ENCODE results near the gene TENM3.

TENM3 gene

GRCh38 chr4:182749667-182750167 lies 506.5 kb downstream of the TENM3 start:
- Histone ChIP-seq H3K18ac (ENCODE audit: low read length) (no peak overlapping the region), H3K23ac (ENCODE audit: low read length) (no peak overlapping the region), H3K36me3 (ENCODE audit: control insufficient read depth, insufficient read depth, low read length) (no peaks in the 10 kb centered on the region), H4K8ac (ENCODE audit: low read depth, low read length) (no peak overlapping the region), H3K79me1 (ENCODE audit: low read length) (no peaks in the 10 kb centered on the region), H2BK15ac (replicated peaks; ENCODE audit: low read depth) (no peak overlapping the region), H3K4me3 (ENCODE audit: low read length) (no peak overlapping the region), H2AK5ac (ENCODE audit: low read length) (no peak overlapping the region), H3K56ac (ENCODE audit: low read length) (no peak overlapping the region), H3K27ac (ENCODE audit: low read depth, low read length) (no peak overlapping the region), H3K27me3 (ENCODE audit: insufficient read depth, low read length, poor library complexity) (no peaks in the 10 kb centered on the region), H3K4me1 (ENCODE audit: control insufficient read depth, low read depth, low read length) (no peaks in the 10 kb centered on the region), H3K9ac (ENCODE audit: low read length) (no peak overlapping the region), H4K5ac (ENCODE audit: low read length) (no peak overlapping the region), H2BK120ac (ENCODE audit: low read depth, low read length) (no peak overlapping the region), H3K4me2 (ENCODE audit: low read length) (no peak overlapping the region), H3K79me2 (ENCODE audit: control insufficient read depth, insufficient read depth, low read length) (no peaks in the 10 kb centered on the region), H2BK5ac (ENCODE audit: low read length) (no peak overlapping the region), H3K4ac (ENCODE audit: low read depth, low read length) (no peak overlapping the region)
- no peak for DNase-seq
- WGBS (ENCODE audit: extremely low coverage, insufficient coverage, low lambda C conversion rate) = no CpG with 5 or more reads among the region's 1 CpG

- no peak overlapping the region for H2BK120ac ChIP-seq (ENCODE audit: low read depth, low read length)
- H2BK5ac ChIP-seq (ENCODE audit: low read length) = no peak overlapping the region
- H3K56ac ChIP-seq (ENCODE audit: low read length) = no peak overlapping the region
- no peak overlapping the region for H2BK15ac ChIP-seq (replicated peaks; ENCODE audit: low read depth)
- H4K5ac ChIP-seq (ENCODE audit: low read length) = no peak overlapping the region
- no peaks in the 10 kb centered on the region for H3K27me3 ChIP-seq (ENCODE audit: insufficient read depth, low read length, poor library complexity)
- no peaks in the 10 kb centered on the region for H3K79me2 ChIP-seq (ENCODE audit: control insufficient read depth, insufficient read depth, low read length)
- no peak overlapping the region for H3K4me3 ChIP-seq (ENCODE audit: low read length)
- no peak overlapping the region for H3K23ac ChIP-seq (ENCODE audit: low read length)
- H3K4me1 ChIP-seq (ENCODE audit: control insufficient read depth, low read depth, low read length) = no peaks in the 10 kb centered on the region
- H3K36me3 ChIP-seq (ENCODE audit: control insufficient read depth, insufficient read depth, low read length) = no peaks in the 10 kb centered on the region
- no peaks in the 10 kb centered on the region for H3K79me1 ChIP-seq (ENCODE audit: low read length)
- no peak overlapping the region for H3K9ac ChIP-seq (ENCODE audit: low read length)
- no peak overlapping the region for H3K4ac ChIP-seq (ENCODE audit: low read depth, low read length)
- H4K8ac ChIP-seq (ENCODE audit: low read depth, low read length) = no peak overlapping the region
- no CpG with 5 or more reads among the region's 2 CpGs for WGBS (ENCODE audit: extremely low coverage, insufficient coverage, low lambda C conversion rate)
- no peak overlapping the region for H3K4me2 ChIP-seq (ENCODE audit: low read length)
- H2AK5ac ChIP-seq (ENCODE audit: low read length) = no peak overlapping the region
- peak; percentile 60 for DNase-seq
- H3K18ac ChIP-seq (ENCODE audit: low read length) = no peak overlapping the region
- no peak overlapping the region for H3K27ac ChIP-seq (ENCODE audit: low read depth, low read length)
These were observed 509.1 kb downstream of the TENM3 start for GRCh38 chr4:182752158-182752910.

GRCh38 chr4:182754895-182755294 lies 511.7 kb downstream of the TENM3 start:
- H3K27me3 ChIP-seq (ENCODE audit: insufficient read depth, low read length, poor library complexity) = no peaks in the 10 kb centered on the region
- H2AK5ac ChIP-seq (ENCODE audit: low read length) = no peak overlapping the region
- H3K4ac ChIP-seq (ENCODE audit: low read depth, low read length) = no peak overlapping the region
- no peak overlapping the region for H3K56ac ChIP-seq (ENCODE audit: low read length)
- no peak overlapping the region for H3K4me3 ChIP-seq (ENCODE audit: low read length)
- no CpG with 5 or more reads among the region's 5 CpGs for WGBS (ENCODE audit: extremely low coverage, insufficient coverage, low lambda C conversion rate)
- no peak overlapping the region for H3K18ac ChIP-seq (ENCODE audit: low read length)
- H2BK15ac ChIP-seq (replicated peaks; ENCODE audit: low read depth) = no peak overlapping the region
- H2BK120ac ChIP-seq (ENCODE audit: low read depth, low read length) = no peak overlapping the region
- H3K27ac ChIP-seq (ENCODE audit: low read depth, low read length) = no peak overlapping the region
- H3K79me2 ChIP-seq (ENCODE audit: control insufficient read depth, insufficient read depth, low read length) = no peaks in the 10 kb centered on the region
- no peak overlapping the region for H4K8ac ChIP-seq (ENCODE audit: low read depth, low read length)
- no peak for DNase-seq
- H2BK5ac ChIP-seq (ENCODE audit: low read length) = no peak overlapping the region
- H4K5ac ChIP-seq (ENCODE audit: low read length) = no peak overlapping the region
- H3K79me1 ChIP-seq (ENCODE audit: low read length) = no peaks in the 10 kb centered on the region
- no peak overlapping the region for H3K4me2 ChIP-seq (ENCODE audit: low read length)
- H3K4me1 ChIP-seq (ENCODE audit: control insufficient read depth, low read depth, low read length) = no peaks in the 10 kb centered on the region
- H3K23ac ChIP-seq (ENCODE audit: low read length) = no peak overlapping the region
- H3K9ac ChIP-seq (ENCODE audit: low read length) = no peak overlapping the region
- no peaks in the 10 kb centered on the region for H3K36me3 ChIP-seq (ENCODE audit: control insufficient read depth, insufficient read depth, low read length)

GRCh38 chr4:182756161-182756690 lies 513.0 kb downstream of the TENM3 start:
- no peak overlapping the region for H3K4me3 ChIP-seq (ENCODE audit: low read length)
- H3K79me1 ChIP-seq (ENCODE audit: low read length) = no peaks in the 10 kb centered on the region
- H2BK120ac ChIP-seq (ENCODE audit: low read depth, low read length) = no peak overlapping the region
- no peak overlapping the region for H3K56ac ChIP-seq (ENCODE audit: low read length)
- no peak overlapping the region for H4K8ac ChIP-seq (ENCODE audit: low read depth, low read length)
- no peak overlapping the region for H2BK5ac ChIP-seq (ENCODE audit: low read length)
- H3K27me3 ChIP-seq (ENCODE audit: insufficient read depth, low read length, poor library complexity) = no peaks in the 10 kb centered on the region
- H3K4me1 ChIP-seq (ENCODE audit: control insufficient read depth, low read depth, low read length) = no peaks in the 10 kb centered on the region
- no peak overlapping the region for H2AK5ac ChIP-seq (ENCODE audit: low read length)
- no CpG with 5 or more reads among the region's 6 CpGs for WGBS (ENCODE audit: extremely low coverage, insufficient coverage, low lambda C conversion rate)
- H3K79me2 ChIP-seq (ENCODE audit: control insufficient read depth, insufficient read depth, low read length) = no peaks in the 10 kb centered on the region
- H3K36me3 ChIP-seq (ENCODE audit: control insufficient read depth, insufficient read depth, low read length) = no peaks in the 10 kb centered on the region
- no peak overlapping the region for H3K4me2 ChIP-seq (ENCODE audit: low read length)
- no peak overlapping the region for H3K18ac ChIP-seq (ENCODE audit: low read length)
- no peak overlapping the region for H3K4ac ChIP-seq (ENCODE audit: low read depth, low read length)
- DNase-seq = no peak
- H3K23ac ChIP-seq (ENCODE audit: low read length) = no peak overlapping the region
- no peak overlapping the region for H3K9ac ChIP-seq (ENCODE audit: low read length)
- no peak overlapping the region for H3K27ac ChIP-seq (ENCODE audit: low read depth, low read length)
- no peak overlapping the region for H4K5ac ChIP-seq (ENCODE audit: low read length)
- H2BK15ac ChIP-seq (replicated peaks; ENCODE audit: low read depth) = no peak overlapping the region

- no peak overlapping the region for H3K27ac ChIP-seq (ENCODE audit: low read depth, low read length)
- no peaks in the 10 kb centered on the region for H3K79me1 ChIP-seq (ENCODE audit: low read length)
- H3K9ac ChIP-seq (ENCODE audit: low read length) = no peak overlapping the region
- no peak overlapping the region for H3K4me2 ChIP-seq (ENCODE audit: low read length)
- no peak overlapping the region for H2BK5ac ChIP-seq (ENCODE audit: low read length)
- H3K56ac ChIP-seq (ENCODE audit: low read length) = no peak overlapping the region
- no peaks in the 10 kb centered on the region for H3K36me3 ChIP-seq (ENCODE audit: control insufficient read depth, insufficient read depth, low read length)
- no peak overlapping the region for H3K4ac ChIP-seq (ENCODE audit: low read depth, low read length)
- no peak overlapping the region for H2BK15ac ChIP-seq (replicated peaks; ENCODE audit: low read depth)
- H2AK5ac ChIP-seq (ENCODE audit: low read length) = no peak overlapping the region
- H3K4me3 ChIP-seq (ENCODE audit: low read length) = no peak overlapping the region
- no peaks in the 10 kb centered on the region for H3K4me1 ChIP-seq (ENCODE audit: control insufficient read depth, low read depth, low read length)
- WGBS (ENCODE audit: extremely low coverage, insufficient coverage, low lambda C conversion rate) = no CpG with 5 or more reads among the region's 12 CpGs
- no peak overlapping the region for H4K8ac ChIP-seq (ENCODE audit: low read depth, low read length)
- no peak overlapping the region for H4K5ac ChIP-seq (ENCODE audit: low read length)
- H3K23ac ChIP-seq (ENCODE audit: low read length) = no peak overlapping the region
- no peaks in the 10 kb centered on the region for H3K27me3 ChIP-seq (ENCODE audit: insufficient read depth, low read length, poor library complexity)
- H2BK120ac ChIP-seq (ENCODE audit: low read depth, low read length) = no peak overlapping the region
- no peak overlapping the region for H3K18ac ChIP-seq (ENCODE audit: low read length)
- DNase-seq = no peak
- H3K79me2 ChIP-seq (ENCODE audit: control insufficient read depth, insufficient read depth, low read length) = no peaks in the 10 kb centered on the region
These were observed 515.1 kb downstream of the TENM3 start for GRCh38 chr4:182758273-182758672.

All from mesendoderm (in vitro differentiated cells).